GM12878 (cell line): ENCODE results near the gene PTK6. TPM values are rescaled to one million over a fixed set of nuclear protein-coding genes. Genes with fewer than 3 reads are reported as not detected.

Experiments
- BACH1 ChIP-seq: fragments of 450-650 bp; IDR thresholded peaks from 2 replicates; pipeline ENCODE4 v1.6.1; 2017; ENCODE audit warnings: mild to moderate bottlenecking, borderline replicate concordance
- BCL3 ChIP-seq: IDR thresholded peaks from 2 replicates; pipeline ENCODE4 v1.6.1; 2011; ENCODE audit warnings: borderline replicate concordance, low read depth, mild to moderate bottlenecking, moderate library complexity, low read length; ENCODE audit not compliant: insufficient read depth, poor library complexity, severe bottlenecking
- CEBPZ ChIP-seq: fragments of 150-350 bp; IDR thresholded peaks from 2 replicates; pipeline ENCODE4 v1.6.1; 2016; ENCODE audit warnings: low read depth, low read length
- CREM ChIP-seq: IDR thresholded peaks from 2 replicates; pipeline ENCODE4 v1.6.1; 2014; ENCODE audit warnings: antibody characterized with exemption, low read depth
- EGR1 ChIP-seq, 2 experiments: IDR thresholded peaks; 1 replicate in 1 of 2; 2 replicates in 1 of 2; pipeline ENCODE4 v1.6.1; 2011 to 2012; ENCODE audit warnings: low read depth in 2 of 2, low read length in 2 of 2, borderline replicate concordance in 1 of 2, mild to moderate bottlenecking in 1 of 2, moderate library complexity in 1 of 2
- GATAD2B ChIP-seq: fragments of 450-650 bp; conservative IDR thresholded peaks from 2 replicates; pipeline ENCODE4 v1.6.1; 2017; ENCODE audit warnings: low read depth, mild to moderate bottlenecking, moderate library complexity
- HDGF ChIP-seq: fragments of 450-650 bp; IDR thresholded peaks from 2 replicates; pipeline ENCODE4 v1.6.1; 2016; ENCODE audit warnings: antibody characterized with exemption
- MEF2A ChIP-seq: IDR thresholded peaks from 2 replicates; pipeline ENCODE4 v1.6.1; 2011; ENCODE audit warnings: low read depth, mild to moderate bottlenecking, low read length, moderate library complexity; ENCODE audit not compliant: insufficient read depth
- MEF2B ChIP-seq: fragments of 450-650 bp; IDR thresholded peaks from 2 replicates; pipeline ENCODE4 v1.6.1; 2018; ENCODE audit warnings: mild to moderate bottlenecking, moderate library complexity; ENCODE audit not compliant: partially characterized antibody, poor library complexity, severe bottlenecking
- PAX5 ChIP-seq: IDR thresholded peaks from 2 replicates; pipeline ENCODE4 v1.6.1; 2011; ENCODE audit warnings: low read depth, low read length, borderline replicate concordance
- PKNOX1 ChIP-seq: fragments of 450-650 bp; IDR thresholded peaks from 2 replicates; pipeline ENCODE4 v1.6.1; 2016; ENCODE audit warnings: mild to moderate bottlenecking
- POLR2A ChIP-seq: IDR thresholded peaks from 2 replicates; pipeline ENCODE4 v1.6.1; 2011; ENCODE audit warnings: low read depth, mild to moderate bottlenecking, low read length
- RB1 ChIP-seq: fragments of 450-650 bp; formaldehyde crosslinking; IDR thresholded peaks from 2 replicates; pipeline ENCODE4 v1.6.1; 2017; ENCODE audit warnings: mild to moderate bottlenecking, borderline replicate concordance
- RBBP5 ChIP-seq: fragments of 200-600 bp; sonication (generic); conservative IDR thresholded peaks from 2 replicates; pipeline ENCODE4 v1.6.1; 2016
- SMARCA5 ChIP-seq: fragments of 450-650 bp; IDR thresholded peaks from 2 replicates; pipeline ENCODE4 v1.6.1; 2017; ENCODE audit warnings: mild to moderate bottlenecking
- SREBF2 ChIP-seq: IDR thresholded peaks from 2 replicates; pipeline ENCODE4 v1.6.1; 2012; ENCODE audit warnings: mild to moderate bottlenecking, low read length
- TCF7 ChIP-seq: IDR thresholded peaks from 2 replicates; pipeline ENCODE4 v1.6.1; 2014; ENCODE audit warnings: antibody characterized with exemption, borderline replicate concordance
- YY1 ChIP-seq: IDR thresholded peaks from 2 replicates; pipeline ENCODE4 v1.6.1; 2011; ENCODE audit warnings: low read depth, mild to moderate bottlenecking, low read length
- ZBTB33 ChIP-seq: fragments of 450-650 bp; IDR thresholded peaks from 2 replicates; pipeline ENCODE4 v1.6.1; 2017; ENCODE audit warnings: mild to moderate bottlenecking
- ZNF274 ChIP-seq: IDR thresholded peaks from one replicate; pipeline ENCODE4 v1.8.0; 2011; ENCODE audit not compliant: insufficient read length, insufficient read depth
- polyA plus RNA-seq, 11 experiments: library from polyadenylated mRNA; depleted of rRNA in 4 of 11; unstranded in 6 of 11; stranded (reverse) in 5 of 11; fragments of >200 nt; fragmentation: Nextera tagmentation in 4 of 11; fragmentation: Illumina TruSeq in 1 of 11; extraction: Ambion mirVana in 4 of 11; extraction: Trizol in 1 of 11; gene quantifications; 1 replicate in 1 of 11; 2 replicates in 10 of 11; pipeline versions ENCODE4 v1.2.1 to v1.2.3, GENCODE V29; 2011 to 2016; ENCODE audit warnings: inconsistent platforms in 2 of 11, missing spikeins in 2 of 11, low read depth in 1 of 11
- total RNA-seq, 4 experiments: library from RNA; depleted of rRNA in 3 of 4; stranded (reverse); fragments of >200 nt in 3 of 4; fragmentation: Illumina TruSeq in 1 of 4; extraction: Trizol in 1 of 4; gene quantifications; 2 replicates each; pipeline versions ENCODE4 v1.2.1 to v1.2.3, GENCODE V29; 2013 to 2021

Gene PTK6
- total and polyA plus RNA-seq, 10 of the 15 experiments (the other 5 are each of a cell fraction or from before 2014, with no cell fraction given), result 0.02 to 0.21 (median 0.09) TPM; not detected in 3

- TF ChIP-seq ZBTB33 (no peak), YY1 (peak; percentile 78), RB1 (0 out of 2 replicates have a peak, but pooled peaks have one; percentile 31), MEF2A (0 out of 2 replicates have a peak, but pooled peaks have one; percentile 15), TCF7 (no peak), BACH1 (peak; percentile 63), SREBF2 (no peak), HDGF (0 out of 2 replicates have a peak, but pooled peaks have one; percentile 45), SMARCA5 (0 out of 2 replicates have a peak, but pooled peaks have one; percentile 55), CEBPZ (no peak), RBBP5 (no peak), BCL3 (no peak), CREM (no peak), PKNOX1 (peak; percentile 11; the same call in 1 of the 2 replicates), MEF2B (peak; percentile 54), PAX5 (no peak), EGR1 (IDR thresholded peaks at IDR 0.05; ENCODE audit: borderline replicate concordance in 1 of 2, low read depth in 2 of 2, low read length in 2 of 2) (0 out of 3 replicates have a peak, but pooled peaks of 1 of the 2 experiments have one; percentile 10), GATAD2B (0 out of 2 replicates have a peak, but pooled peaks have one; percentile 31), ZNF274 (no peak), POLR2A (peak; percentile 73)
- TF ChIP-seq, all 136 proteins: peak for 18
Measured at GRCh38 chr20:63520934-63521601, 16.1 kb downstream of the PTK6 start (continued).
